Naive B cell (primary cell): Measurements from ENCODE around the gene FTCD. TPM values are rescaled to one million over a fixed set of nuclear protein-coding genes. Genes with fewer than 3 reads are reported as not detected.
"Not testable (repeated sequence)": the region's sequence is repeated elsewhere in the genome, so short reads cannot be mapped to it uniquely, and the experiment has no call there.

ENCODE experiments used
- ATAC-seq, 2 donors: fragments of 150-1000 bp; cut with Tn5 transposase; 2 replicates each; pipeline ENCODE4 v1.10.0; 2021; ENCODE audit warnings: low read depth in 2 of 2, mild to moderate bottlenecking in 2 of 2, moderate library complexity in 2 of 2
- DNase-seq: peaks from one replicate; pipeline ENCODE4 v3.0.0; 2022
- H3K27ac Mint-ChIP-seq, 6 donors: one replicate each; pipeline ENCODE4 v1.8.0; 2020 to 2022; ENCODE audit warnings: mild to moderate bottlenecking in 6 of 6, mixed read lengths in 6 of 6, moderate library complexity in 5 of 6, inconsistent platforms in 2 of 6
- H3K27me3 Mint-ChIP-seq, 3 donors: one replicate each; pipeline ENCODE4 v1.8.0; 2021 to 2022; ENCODE audit warnings: mixed read lengths in 3 of 3, mild to moderate bottlenecking in 1 of 3
- H3K36me3 Mint-ChIP-seq, 2 donors: one replicate each; pipeline ENCODE4 v1.8.0; 2020 to 2022; ENCODE audit warnings: mixed read lengths in 2 of 2, inconsistent platforms in 1 of 2, mild to moderate bottlenecking in 1 of 2
- H3K4me1 Mint-ChIP-seq, 3 donors: one replicate each; pipeline ENCODE4 v1.8.0; 2020 to 2022; ENCODE audit warnings: mixed read lengths in 3 of 3, inconsistent platforms in 1 of 3, mild to moderate bottlenecking in 1 of 3, moderate library complexity in 1 of 3
- H3K4me3 Mint-ChIP-seq, 8 donors: one replicate each; pipeline ENCODE4 v1.8.0; 2020 to 2022; ENCODE audit warnings: mild to moderate bottlenecking in 8 of 8, mixed read lengths in 8 of 8, moderate library complexity in 8 of 8, inconsistent platforms in 2 of 8
- H3K9me3 Mint-ChIP-seq, 7 donors: one replicate each; pipeline ENCODE4 v1.8.0; 2020 to 2022; ENCODE audit warnings: mixed read lengths in 7 of 7, mild to moderate bottlenecking in 5 of 7, inconsistent platforms in 2 of 7, moderate library complexity in 1 of 7
- polyA plus RNA-seq, 6 donors: library from polyadenylated mRNA; unstranded; fragments of 300-500 nt; fragmentation: Illumina TruSeq; gene quantifications; one replicate each; pipeline ENCODE4 v1.2.3, GENCODE V29; 2021; ENCODE audit warnings: low read depth in 6 of 6

FTCD gene
- polyA plus RNA-seq, 6 donors from 2014 or later, result not detected

GRCh38 chr21:46171996-46172862 is 16.9 kb upstream of the FTCD start:
- H3K9me3 Mint-ChIP-seq, result peaks cover 0 to 35% (median 30%) of the 10 kb centered on the region in 7 donors
- H3K4me3 Mint-ChIP-seq, result peak overlapping the region in 1 of 8 donors; percentile 44
- H3K4me1 Mint-ChIP-seq, result peaks cover 0 to 11% (median 6%) of the 10 kb centered on the region in 3 donors
- peak overlapping the region in 1 of 6 donors; percentile 53 for H3K27ac Mint-ChIP-seq
- peaks cover 0 to 23% (median 0%) of the 10 kb centered on the region in 3 donors for H3K27me3 Mint-ChIP-seq
- DNase-seq, result no peak
- ATAC-seq, result no peak
- H3K36me3 Mint-ChIP-seq, result peaks cover 10 to 25% of the 10 kb centered on the region in 2 donors

- ATAC-seq (no peak), DNase-seq (no peak)
- H3K27ac Mint-ChIP-seq, result no peak overlapping the region
- no peak overlapping the region for H3K4me3 Mint-ChIP-seq
- peaks cover 10 to 25% of the 10 kb centered on the region in 2 donors for H3K36me3 Mint-ChIP-seq
- peaks cover 0 to 30% (median 27%) of the 10 kb centered on the region in 7 donors for H3K9me3 Mint-ChIP-seq
- peaks cover 0 to 23% (median 0%) of the 10 kb centered on the region in 3 donors for H3K27me3 Mint-ChIP-seq
- H3K4me1 Mint-ChIP-seq, result peaks cover 0 to 11% (median 6%) of the 10 kb centered on the region in 3 donors
Observed at GRCh38 chr21:46171585-46171984, 16.2 kb upstream of the FTCD start.

- Mint-ChIP-seq H3K27me3 (peaks cover 0 to 15% (median 0%) of the 10 kb centered on the region in 3 donors), H3K36me3 (peaks cover 10 to 17% of the 10 kb centered on the region in 2 donors), H3K9me3 (peaks cover 0 to 23% (median 19%) of the 10 kb centered on the region in 7 donors), H3K4me1 (peaks cover 0 to 11% (median 6%) of the 10 kb centered on the region in 3 donors)
- ATAC-seq, H3K27ac Mint-ChIP-seq, H3K4me3 Mint-ChIP-seq, DNase-seq: not testable (repeated sequence)
Observed at GRCh38 chr21:46170436-46171193, 15.2 kb upstream of the FTCD start.

GRCh38 chr21:46168659-46169386 is 13.4 kb upstream of the FTCD start:
- Mint-ChIP-seq H3K27ac (peak overlapping the region in 1 of 6 donors; percentile 43), H3K36me3 (no peaks in the 10 kb centered on the region), H3K4me3 (no peak overlapping the region), H3K4me1 (peaks cover 0 to 11% (median 6%) of the 10 kb centered on the region in 3 donors), H3K27me3 (no peaks in the 10 kb centered on the region), H3K9me3 (peaks cover 0 to 8% (median 5%) of the 10 kb centered on the region in 7 donors)
- DNase-seq, result no peak
- ATAC-seq, result no peak

GRCh38 chr21:46168238-46168637 is 12.9 kb upstream of the FTCD start:
- Mint-ChIP-seq H3K27ac (no peak overlapping the region), H3K9me3 (peaks cover 0 to 3% (median 0%) of the 10 kb centered on the region in 7 donors), H3K27me3 (peaks cover 0 to 1% (median 0%) of the 10 kb centered on the region in 3 donors), H3K4me3 (no peak overlapping the region), H3K36me3 (no peaks in the 10 kb centered on the region), H3K4me1 (peaks cover 0 to 11% (median 6%) of the 10 kb centered on the region in 3 donors)
- DNase-seq, result no peak
- ATAC-seq, result no peak

- Mint-ChIP-seq H3K4me3 (no peak overlapping the region), H3K36me3 (no peaks in the 10 kb centered on the region), H3K27ac (no peak overlapping the region), H3K9me3 (peaks cover 0 to 2% (median 0%) of the 10 kb centered on the region in 7 donors), H3K27me3 (peaks cover 0 to 4% (median 0%) of the 10 kb centered on the region in 3 donors), H3K4me1 (peaks cover 0 to 3% (median 0%) of the 10 kb centered on the region in 3 donors)
- ATAC-seq (no peak), DNase-seq (no peak)
Observed at GRCh38 chr21:46165098-46165497, 9.7 kb upstream of the FTCD start.

- Mint-ChIP-seq H3K4me1 (peaks cover 0 to 3% (median 0%) of the 10 kb centered on the region in 3 donors), H3K36me3 (no peaks in the 10 kb centered on the region), H3K27me3 (peaks cover 0 to 4% (median 0%) of the 10 kb centered on the region in 3 donors), H3K27ac (no peak overlapping the region), H3K4me3 (no peak overlapping the region), H3K9me3 (peaks cover 0 to 2% (median 0%) of the 10 kb centered on the region in 7 donors)
- DNase-seq (no peak), ATAC-seq (no peak)
Observed at GRCh38 chr21:46163380-46163779, 8.0 kb upstream of the FTCD start.

- peaks cover 0 to 4% (median 0%) of the 10 kb centered on the region in 3 donors for H3K27me3 Mint-ChIP-seq
- DNase-seq, result no peak
- H3K27ac Mint-ChIP-seq, result no peak overlapping the region
- no peak overlapping the region for H3K4me3 Mint-ChIP-seq
- peaks cover 0 to 2% (median 0%) of the 10 kb centered on the region in 7 donors for H3K9me3 Mint-ChIP-seq
- H3K36me3 Mint-ChIP-seq, result no peaks in the 10 kb centered on the region
- ATAC-seq, result no peak
- H3K4me1 Mint-ChIP-seq, result peaks cover 0 to 3% (median 0%) of the 10 kb centered on the region in 3 donors
Observed at GRCh38 chr21:46161633-46162592, 6.5 kb upstream of the FTCD start.

GRCh38 chr21:46160907-46161632 is 5.7 kb upstream of the FTCD start:
- Mint-ChIP-seq H3K27ac (peak overlapping the region in 1 of 6 donors; percentile 93), H3K4me3 (no peak overlapping the region), H3K27me3 (peaks cover 0 to 4% (median 0%) of the 10 kb centered on the region in 3 donors), H3K4me1 (peaks cover 0 to 3% (median 0%) of the 10 kb centered on the region in 3 donors), H3K36me3 (no peaks in the 10 kb centered on the region), H3K9me3 (peaks cover 0 to 2% (median 0%) of the 10 kb centered on the region in 7 donors)
- no peak for ATAC-seq
- no peak for DNase-seq

GRCh38 chr21:46160657-46160906 is 5.2 kb upstream of the FTCD start:
- H3K27ac Mint-ChIP-seq, result peak overlapping the region in 1 of 6 donors; percentile 93
- peaks cover 0 to 3% (median 0%) of the 10 kb centered on the region in 3 donors for H3K4me1 Mint-ChIP-seq
- H3K4me3 Mint-ChIP-seq, result no peak overlapping the region
- DNase-seq (no peak), ATAC-seq (no peak)
- H3K36me3 Mint-ChIP-seq, result no peaks in the 10 kb centered on the region
- H3K27me3 Mint-ChIP-seq, result peaks cover 0 to 4% (median 0%) of the 10 kb centered on the region in 3 donors
- peaks cover 0 to 2% (median 0%) of the 10 kb centered on the region in 7 donors for H3K9me3 Mint-ChIP-seq

GRCh38 chr21:46159841-46160656 is 4.7 kb upstream of the FTCD start:
- peaks cover 0 to 3% (median 0%) of the 10 kb centered on the region in 3 donors for H3K4me1 Mint-ChIP-seq
- no peak for DNase-seq
- H3K4me3 Mint-ChIP-seq, result no peak overlapping the region
- H3K9me3 Mint-ChIP-seq, result peaks cover 0 to 2% (median 0%) of the 10 kb centered on the region in 7 donors
- ATAC-seq, result no peak
- peak overlapping the region in 1 of 6 donors; percentile 82 for H3K27ac Mint-ChIP-seq
- no peaks in the 10 kb centered on the region for H3K36me3 Mint-ChIP-seq
- peaks cover 0 to 4% (median 0%) of the 10 kb centered on the region in 3 donors for H3K27me3 Mint-ChIP-seq
